Common myeloid progenitor, CD34-positive (primary cell): Measurements from ENCODE around the gene HELT. TPM values are rescaled to one million over a fixed set of nuclear protein-coding genes. Genes with fewer than 3 reads are reported as not detected.
A peak's percentile ranks its signal among the peaks of the same experiment; 100 is the strongest.
"Not testable (repeated sequence)": the region's sequence is repeated elsewhere in the genome, so short reads cannot be mapped to it uniquely, and the experiment has no call there.

Experiments
- CTCF ChIA-PET: fragments of 350-600 bp; sonication (Branson Sonifier 250); formaldehyde crosslinking; loops from one replicate; lab custom pipeline; 2021; ENCODE audit warnings: antibody characterized with exemption; lab: Charles Lee
- POLR2A ChIA-PET: fragments of 350-600 bp; sonication (Branson Sonifier 250); formaldehyde crosslinking; loops from one replicate; lab custom pipeline; 2021; ENCODE audit warnings: antibody characterized with exemption; lab: Charles Lee
- DNase-seq, 3 donors: peaks; one replicate each; pipeline versions ENCODE4 v3.0.0 to v3.0.0-alpha.2; 2013
- H3K27ac ChIP-seq, 2 experiments: 1 replicate in 1 of 2; 2 replicates in 1 of 2; pipeline ENCODE4 v1.7.0; 2013; ENCODE audit warnings: inconsistent platforms in 2 of 2, low read length in 2 of 2, mild to moderate bottlenecking in 2 of 2, low read depth in 1 of 2, moderate library complexity in 1 of 2; ENCODE audit not compliant: severe bottlenecking in 2 of 2, insufficient read depth in 1 of 2, poor library complexity in 1 of 2
- H3K27me3 ChIP-seq, 5 experiments: replicated peaks in 2 of 5; 1 replicate in 3 of 5; 2 replicates in 2 of 5; pipeline versions ENCODE4 v1.6.1 to v1.7.0; 2013; ENCODE audit warnings: low read length in 4 of 5, mild to moderate bottlenecking in 2 of 5, moderate library complexity in 2 of 5, inconsistent platforms in 1 of 5; ENCODE audit not compliant: insufficient read depth in 5 of 5, control insufficient read depth in 4 of 5
- H3K36me3 ChIP-seq, 4 experiments: 1 replicate in 2 of 4; 2 replicates in 2 of 4; pipeline versions ENCODE4 v1.6.1 to v1.7.0; 2013; ENCODE audit warnings: low read length in 3 of 4, control low read depth in 1 of 4, mild to moderate bottlenecking in 1 of 4; ENCODE audit not compliant: control insufficient read depth in 4 of 4, insufficient read depth in 4 of 4
- H3K4me1 ChIP-seq, 4 experiments: 1 replicate in 3 of 4; 2 replicates in 1 of 4; pipeline versions ENCODE4 v1.6.1 to v1.7.1; 2013; ENCODE audit warnings: low read length in 3 of 4, mild to moderate bottlenecking in 3 of 4, control low read depth in 1 of 4, inconsistent platforms in 1 of 4, moderate library complexity in 1 of 4; ENCODE audit not compliant: control insufficient read depth in 4 of 4, insufficient read depth in 4 of 4; ENCODE audit errors: control extremely low read depth in 1 of 4
- H3K4me3 ChIP-seq, 7 experiments: 1 replicate in 4 of 7; 2 replicates in 3 of 7; pipeline versions ENCODE4 v1.5.1 to v1.7.0; 2013; ENCODE audit warnings: mild to moderate bottlenecking in 7 of 7, low read length in 6 of 7, moderate library complexity in 6 of 7, inconsistent platforms in 2 of 7, low read depth in 2 of 7, control low read depth in 1 of 7; ENCODE audit not compliant: insufficient read depth in 4 of 7, control insufficient read depth in 1 of 7; ENCODE audit errors: extremely low read depth in 1 of 7
- H3K9me3 ChIP-seq, 5 experiments: 1 replicate in 4 of 5; 2 replicates in 1 of 5; pipeline versions ENCODE4 v1.6.1 to v1.7.1; 2013; ENCODE audit warnings: low read length in 4 of 5, mild to moderate bottlenecking in 2 of 5, inconsistent platforms in 1 of 5, low read depth in 1 of 5, moderate library complexity in 1 of 5; ENCODE audit not compliant: control insufficient read depth in 4 of 5, insufficient read depth in 2 of 5; ENCODE audit errors: control extremely low read depth in 1 of 5
- WGBS: methylation state at CpG from one replicate; pipeline ENCODE4 v1.1.5; 2013; ENCODE audit not compliant: insufficient coverage; 5-methylcytosine and 5-hydroxymethylcytosine counted together
- polyA plus RNA-seq: library from polyadenylated mRNA; unstranded; fragments of 120-200 nt; gene quantifications from one replicate; pipeline ENCODE4 v1.2.1, GENCODE V29; 2013

Gene HELT, protein sequence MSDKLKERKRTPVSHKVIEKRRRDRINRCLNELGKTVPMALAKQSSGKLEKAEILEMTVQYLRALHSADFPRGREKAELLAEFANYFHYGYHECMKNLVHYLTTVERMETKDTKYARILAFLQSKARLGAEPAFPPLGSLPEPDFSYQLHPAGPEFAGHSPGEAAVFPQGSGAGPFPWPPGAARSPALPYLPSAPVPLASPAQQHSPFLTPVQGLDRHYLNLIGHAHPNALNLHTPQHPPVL
- not detected for polyA plus RNA-seq

DNA sequence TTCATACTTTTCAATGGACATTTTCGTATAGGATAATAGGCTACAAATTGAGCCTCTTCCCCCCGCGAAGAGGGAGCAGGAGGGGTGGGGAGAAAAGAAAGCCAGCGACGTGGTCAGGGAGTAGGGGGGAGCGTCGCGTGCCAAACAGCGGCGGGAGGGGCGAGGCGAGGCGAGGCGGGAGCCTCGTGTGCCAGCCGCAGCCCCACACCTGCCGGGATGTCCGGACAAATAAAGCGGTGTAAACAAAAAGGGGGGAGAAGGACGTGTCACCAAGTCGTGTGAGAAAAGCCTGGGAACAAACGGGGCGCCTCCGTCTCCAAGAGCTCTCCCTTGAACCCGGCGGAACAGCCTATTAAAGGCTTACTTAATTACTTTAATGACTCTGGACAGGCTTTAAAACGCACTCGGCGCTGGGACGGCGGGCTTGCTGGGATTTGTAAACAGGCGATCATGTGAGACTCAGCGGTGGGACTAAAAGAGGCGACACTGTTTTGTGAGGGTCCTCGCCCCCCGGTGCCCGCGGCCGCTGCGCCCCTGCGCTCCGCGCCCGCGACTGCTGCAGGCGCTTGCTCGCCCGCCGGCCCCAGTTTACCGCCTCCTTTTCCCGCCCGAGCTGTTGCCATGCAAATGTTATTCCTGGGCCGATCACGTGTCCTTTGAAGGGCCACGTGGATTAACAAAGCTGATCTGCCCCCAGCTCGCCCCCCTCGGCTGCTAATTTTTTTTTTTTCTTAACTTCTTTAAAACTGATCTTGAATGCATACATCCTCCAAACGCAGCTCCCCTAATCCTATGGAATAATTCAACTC is at the start of gene HELT:
Gene HELT (plus strand): TSS at position 527 of the 809 bp plus-strand sequence. CDS start 439 bp downstream, outside the sequence.
- Histone ChIP-seq H3K36me3 (no peaks in the 10 kb centered on the region), H3K4me3 (no peak within 1 kb of the TSS), H3K4me1 (peaks cover 0 to 56% (median 26%) of the 10 kb centered on the region in 4 experiments), H3K27ac (no peak within 1 kb of the TSS), H3K27me3 (peaks cover 10 to 100% (median 67%) of the 10 kb centered on the region in 5 experiments), H3K9me3 (no peaks in the 10 kb centered on the region)
- ChIA-PET POLR2A (interaction anchor here (0.6 kb wide), 1 partner anchor 12 kb away, joined by 3 read pairs; no protein-coding TSS in a partner anchor), CTCF (interaction anchor here (0.6 kb wide), 1 partner anchor 15 kb away, joined by 4 read pairs; no protein-coding TSS in a partner anchor)
- DNase-seq = peak in 1 of 3 donors; percentile 11
- WGBS = under 1% methylated on average over 50 of the region's 58 CpGs

GRCh38 chr4:184968784-184969201 is 49.5 kb upstream of the HELT start:
- no peak for DNase-seq
- Histone ChIP-seq H3K4me1 (no peaks in the 10 kb centered on the region), H3K4me3 (no peak overlapping the region), H3K27ac (no peak overlapping the region), H3K36me3 (no peaks in the 10 kb centered on the region), H3K27me3 (no peaks in the 10 kb centered on the region), H3K9me3 (peaks cover 0 to 17% (median 12%) of the 10 kb centered on the region in 5 experiments)
- 94% methylated on average over 2 of the region's 5 CpGs for WGBS
- ChIA-PET POLR2A (no interaction called here), CTCF (interaction anchor here (0.6 kb wide), 1 partner anchor 165 kb away, joined by 3 read pairs; no protein-coding TSS in a partner anchor)

- no peak for DNase-seq
- ChIA-PET CTCF (no interaction called here), POLR2A (no interaction called here)
- Histone ChIP-seq H3K27me3 (no peaks in the 10 kb centered on the region), H3K9me3 (peaks cover 0 to 17% (median 12%) of the 10 kb centered on the region in 5 experiments), H3K4me3 (no peak overlapping the region), H3K27ac (no peak overlapping the region), H3K4me1 (no peaks in the 10 kb centered on the region), H3K36me3 (no peaks in the 10 kb centered on the region)
- 96% methylated on average over 4 of the region's 5 CpGs for WGBS
These were observed 48.7 kb upstream of the HELT start for GRCh38 chr4:184969610-184970009.

- CTCF ChIA-PET = no interaction called here
These were observed 45.3 kb upstream of the HELT start for GRCh38 chr4:184972991-184973390.

GRCh38 chr4:184976348-184976747 is 41.9 kb upstream of the HELT start:
- H3K9me3 ChIP-seq, H3K27ac ChIP-seq, H3K4me1 ChIP-seq, POLR2A ChIA-PET, H3K27me3 ChIP-seq, DNase-seq, H3K4me3 ChIP-seq, H3K36me3 ChIP-seq: not testable (repeated sequence)
- WGBS = 100% methylated on average over 1 of the region's 2 CpGs
- CTCF ChIA-PET = interaction anchor here (0.7 to 1.2 kb wide), 2 partner anchors 8 to 49 kb away, joined by 3 to 4 read pairs; no protein-coding TSS in a partner anchor

More at GRCh38 chr4:184972991-184973390, 45.3 kb upstream of the HELT start:
- H3K27ac ChIP-seq = no peak overlapping the region
- no peaks in the 10 kb centered on the region for H3K4me1 ChIP-seq
- H3K27me3 ChIP-seq = no peaks in the 10 kb centered on the region
- H3K4me3 ChIP-seq = no peak overlapping the region
- no peaks in the 10 kb centered on the region for H3K36me3 ChIP-seq
- POLR2A ChIA-PET = no interaction called here
- 91% methylated on average over 7 of the region's 7 CpGs for WGBS
- no peak for DNase-seq
- peaks cover 0 to 17% (median 12%) of the 10 kb centered on the region in 5 experiments for H3K9me3 ChIP-seq

GRCh38 chr4:184977747-184978146 is 40.5 kb upstream of the HELT start:
- Histone ChIP-seq H3K9me3 (no peaks in the 10 kb centered on the region), H3K4me3 (no peak overlapping the region), H3K4me1 (no peaks in the 10 kb centered on the region), H3K36me3 (no peaks in the 10 kb centered on the region), H3K27ac (no peak overlapping the region), H3K27me3 (no peaks in the 10 kb centered on the region)
- POLR2A ChIA-PET = no interaction called here
- CTCF ChIA-PET = no interaction called here
- WGBS = no CpG with 5 or more reads among the region's 3 CpGs
- DNase-seq = no peak
